ENCODE measurements around the gene DNAH14.

Gene DNAH14

DNA sequence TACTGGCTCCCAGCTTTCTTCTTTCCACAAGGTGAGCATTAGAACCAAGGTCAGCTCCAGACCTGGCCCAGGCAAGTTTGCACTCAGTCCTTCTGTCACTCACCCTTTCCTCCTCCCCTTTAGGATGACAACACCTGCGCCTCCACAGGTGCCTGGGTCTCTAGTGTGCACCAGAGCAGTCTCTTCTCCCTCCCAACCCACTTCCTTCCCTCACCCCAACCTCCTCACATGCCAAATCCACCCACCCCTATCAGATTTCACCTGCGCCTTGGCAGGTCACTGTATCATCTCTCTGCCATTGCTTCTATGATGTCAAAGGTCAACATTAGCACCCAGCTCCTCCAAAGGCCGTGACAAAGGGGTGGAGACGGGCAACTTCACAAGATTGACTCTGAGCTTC, 460.4 kb downstream of the DNAH14 start:
- no peak for DNase-seq (ENCODE audit: low read depth in 2 of 3, low spot score in 1 of 3)

GRCh38 chr1:225396357-225396756, 466.9 kb downstream of the DNAH14 start:
- no peak for DNase-seq (ENCODE audit: low read depth in 2 of 3, low spot score in 1 of 3)

DNA sequence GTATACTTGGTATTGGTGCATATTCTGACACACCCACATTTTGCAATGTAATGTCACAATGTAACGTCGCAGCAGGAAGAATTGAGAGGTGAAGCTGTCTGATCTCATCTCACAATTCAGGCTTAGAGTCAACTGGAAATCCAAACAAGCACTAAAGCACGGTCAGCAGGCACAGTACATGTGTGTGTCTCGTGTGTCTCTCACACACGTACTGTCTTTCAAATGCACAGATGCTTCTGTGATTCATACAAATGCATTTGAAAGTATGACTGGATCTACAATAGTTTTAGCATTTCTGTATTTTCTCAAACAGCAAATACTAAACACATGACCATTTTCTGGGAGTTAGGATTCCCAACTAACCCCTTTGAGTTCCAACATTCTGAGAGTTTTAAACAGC, 471.5 kb downstream of the DNAH14 start:
- no peak for DNase-seq (ENCODE audit: low read depth in 2 of 3, low spot score in 1 of 3)

- no peak for DNase-seq (ENCODE audit: low read depth in 2 of 3, low spot score in 1 of 3)
Measured at GRCh38 chr1:225406976-225407725, 477.7 kb downstream of the DNAH14 start.

GRCh38 chr1:225407755-225408154, 478.3 kb downstream of the DNAH14 start:
- no peak for DNase-seq (ENCODE audit: low read depth in 2 of 3, low spot score in 1 of 3)

GRCh38 chr1:225408249-225408648, 478.8 kb downstream of the DNAH14 start:
- no peak for DNase-seq (ENCODE audit: low read depth in 2 of 3, low spot score in 1 of 3)

GRCh38 chr1:225409051-225409450, 479.6 kb downstream of the DNAH14 start:
- DNase-seq (ENCODE audit: low read depth in 2 of 3, low spot score in 1 of 3): no peak

DNA sequence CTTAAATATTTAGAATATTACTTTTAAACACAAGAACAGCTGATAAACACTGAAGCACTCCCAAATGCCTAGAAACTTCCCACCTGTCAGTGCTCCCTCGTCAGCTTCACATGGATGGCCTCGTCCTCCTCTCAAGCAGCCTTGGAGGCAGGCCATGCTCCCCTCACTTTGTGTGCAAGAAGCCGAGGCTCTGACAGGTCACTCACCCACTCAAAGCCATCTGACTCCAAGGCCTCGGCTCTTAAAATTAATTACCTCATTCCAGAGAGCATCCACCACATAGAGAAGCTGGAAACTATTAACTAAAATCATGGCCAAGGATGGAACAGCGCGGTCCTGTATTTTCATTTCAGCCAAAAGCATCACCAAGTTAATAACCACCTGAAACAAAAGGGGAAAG, 480.6 kb downstream of the DNAH14 start:
- no peak for DNase-seq (ENCODE audit: low read depth in 2 of 3, low spot score in 1 of 3)

DNA sequence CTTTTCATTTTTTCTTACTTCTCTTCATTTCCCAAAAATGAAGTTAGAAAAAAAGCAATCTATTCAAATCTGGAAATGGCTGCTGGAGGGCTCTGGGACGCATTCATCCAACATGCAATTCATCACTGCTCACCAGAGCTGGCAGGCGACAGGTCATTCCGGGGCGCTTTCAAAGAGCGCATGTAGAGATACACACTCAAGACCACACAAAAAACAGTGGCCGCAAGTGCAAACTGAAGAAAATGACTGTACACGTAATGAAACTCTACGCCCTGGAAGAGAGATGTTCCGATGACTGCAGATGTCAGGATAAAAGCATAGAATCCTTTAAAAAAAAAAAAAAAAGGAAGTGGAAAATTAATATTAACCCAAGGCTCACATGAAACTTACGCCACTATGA, 482.8 kb downstream of the DNAH14 start:
- no peak for DNase-seq (ENCODE audit: low read depth in 2 of 3, low spot score in 1 of 3)

- no peak for DNase-seq (ENCODE audit: low read depth in 2 of 3, low spot score in 1 of 3)
Measured at GRCh38 chr1:225412803-225413351, 483.4 kb downstream of the DNAH14 start.

DNA sequence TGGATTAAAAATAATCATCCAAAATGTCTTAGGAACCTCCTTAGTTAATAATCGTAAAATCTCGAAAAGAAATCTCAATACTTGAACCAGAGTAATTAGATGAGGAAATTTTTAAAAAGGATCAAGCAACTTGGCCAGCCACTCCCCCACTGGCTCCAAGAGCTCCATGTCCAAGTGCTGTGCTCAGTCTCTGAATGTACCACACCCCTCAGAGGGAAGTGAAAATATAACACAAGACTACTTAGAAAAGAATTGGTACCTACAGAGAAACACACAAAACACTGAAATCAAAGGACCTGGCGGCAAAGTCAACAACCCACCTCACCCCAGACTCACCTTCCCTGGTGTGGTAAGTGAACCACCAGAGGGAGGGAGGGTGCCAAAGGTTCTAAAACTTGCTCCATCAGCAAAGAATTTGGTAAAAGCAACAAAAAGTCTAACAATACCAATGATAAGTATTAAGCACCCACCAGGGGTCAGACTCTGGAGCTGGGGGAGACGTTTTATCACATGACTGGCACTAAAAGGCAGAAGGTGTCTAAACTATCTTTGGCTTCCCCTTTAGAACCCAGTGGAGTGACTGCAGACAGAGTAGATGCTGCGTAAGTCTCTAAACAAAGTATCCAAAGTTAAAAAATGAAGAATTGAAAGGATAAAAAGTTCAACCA, 484.4 kb downstream of the DNAH14 start:
- DNase-seq (ENCODE audit: low read depth in 2 of 3, low spot score in 1 of 3): no peak

DNA sequence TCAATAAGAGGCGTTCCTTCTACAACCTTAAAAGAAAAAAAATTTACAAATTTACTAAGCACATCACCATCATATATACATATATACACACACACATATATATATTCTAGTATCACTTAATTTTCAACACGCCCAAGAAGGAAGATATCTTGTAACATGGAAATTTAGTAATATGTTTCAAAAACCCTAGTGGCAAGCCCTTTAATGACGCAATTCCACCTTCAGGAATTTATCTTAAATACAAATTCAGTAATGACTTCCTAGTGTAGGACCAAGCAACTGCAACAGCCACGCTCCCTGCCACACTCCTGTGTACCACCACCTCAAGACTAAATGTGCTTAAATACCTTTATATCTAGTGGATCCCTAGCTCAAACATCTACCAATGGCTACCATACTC, 485.8 kb downstream of the DNAH14 start:
- DNase-seq (ENCODE audit: low read depth in 2 of 3, low spot score in 1 of 3): no peak

- DNase-seq (ENCODE audit: low read depth in 2 of 3, low spot score in 1 of 3): no peak
Measured at GRCh38 chr1:225415967-225416745, 486.7 kb downstream of the DNAH14 start.

DNA sequence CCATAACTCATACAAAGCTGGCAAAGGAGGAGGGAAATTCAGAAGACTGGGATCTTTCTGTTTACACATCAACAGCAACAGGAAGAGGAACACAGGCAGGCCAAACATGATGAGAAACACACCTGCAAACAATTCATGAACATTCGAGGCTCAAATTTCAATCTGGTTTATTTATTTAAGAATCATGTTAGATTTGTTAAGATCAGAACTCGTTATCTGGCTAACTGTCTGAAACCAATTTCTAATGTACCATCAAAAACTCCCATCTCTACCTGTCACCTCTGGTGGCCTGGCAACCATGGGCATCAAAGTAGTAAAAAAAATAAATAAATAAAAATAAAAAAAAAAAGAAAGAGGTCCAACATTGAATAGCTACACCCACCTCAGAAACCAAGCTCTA, 488.6 kb downstream of the DNAH14 start:
- no peak for DNase-seq (ENCODE audit: low read depth in 2 of 3, low spot score in 1 of 3)

DNA sequence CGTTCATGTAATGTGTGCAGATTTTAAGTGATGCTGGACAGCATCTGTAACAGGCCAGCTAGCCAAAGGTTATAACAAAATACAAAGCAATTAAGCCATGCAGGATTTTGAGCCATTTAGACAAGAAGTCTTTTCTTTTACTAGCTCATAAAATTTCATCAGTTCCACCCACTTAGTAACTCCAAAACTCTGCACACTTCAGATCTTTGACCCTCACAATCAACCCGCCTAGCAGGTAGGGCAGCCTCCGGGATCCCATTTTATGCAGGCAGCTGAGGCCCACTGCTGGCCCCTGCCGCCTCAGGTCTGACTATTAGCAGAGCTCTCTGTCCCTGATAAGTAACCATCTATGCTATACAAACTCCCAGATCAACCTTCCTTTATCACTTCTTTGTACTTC, 489.1 kb downstream of the DNAH14 start:
- DNase-seq (ENCODE audit: low read depth in 2 of 3, low spot score in 1 of 3): no peak

DNA sequence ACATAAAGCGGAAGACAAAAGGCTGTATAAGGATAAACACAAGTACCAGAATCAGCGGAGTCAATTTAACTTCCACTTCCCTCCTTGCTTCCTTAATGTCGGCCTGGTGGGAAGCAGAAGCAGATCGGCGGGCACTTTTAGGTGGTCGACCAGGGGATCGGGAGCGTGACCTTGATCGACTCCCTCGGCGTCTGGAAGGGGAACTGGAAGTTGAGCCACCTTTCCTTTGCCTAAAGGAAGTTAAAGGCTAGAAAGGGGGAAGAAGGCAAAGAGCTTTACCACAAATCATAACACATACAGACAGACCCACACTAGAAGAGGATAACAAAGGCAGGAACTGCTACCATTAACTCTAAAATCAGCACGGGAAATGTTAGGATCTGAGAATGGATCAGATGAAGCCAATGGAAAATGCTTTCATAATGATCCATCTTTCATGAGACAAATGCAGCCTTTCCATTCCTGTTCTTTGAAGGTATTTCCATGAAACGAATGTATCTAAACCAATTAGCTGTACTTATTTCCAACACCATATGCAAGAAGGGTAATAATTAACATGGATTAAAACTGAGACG, 492.6 kb downstream of the DNAH14 start:
- DNase-seq (ENCODE audit: low read depth in 2 of 3, low spot score in 1 of 3): no peak

- no peak for DNase-seq (ENCODE audit: low read depth in 2 of 3, low spot score in 1 of 3)
Measured at GRCh38 chr1:225422795-225423517, 493.5 kb downstream of the DNAH14 start.

- no peak for DNase-seq (ENCODE audit: low read depth in 2 of 3, low spot score in 1 of 3)
Measured at GRCh38 chr1:225423518-225423855, 494.0 kb downstream of the DNAH14 start.

DNA sequence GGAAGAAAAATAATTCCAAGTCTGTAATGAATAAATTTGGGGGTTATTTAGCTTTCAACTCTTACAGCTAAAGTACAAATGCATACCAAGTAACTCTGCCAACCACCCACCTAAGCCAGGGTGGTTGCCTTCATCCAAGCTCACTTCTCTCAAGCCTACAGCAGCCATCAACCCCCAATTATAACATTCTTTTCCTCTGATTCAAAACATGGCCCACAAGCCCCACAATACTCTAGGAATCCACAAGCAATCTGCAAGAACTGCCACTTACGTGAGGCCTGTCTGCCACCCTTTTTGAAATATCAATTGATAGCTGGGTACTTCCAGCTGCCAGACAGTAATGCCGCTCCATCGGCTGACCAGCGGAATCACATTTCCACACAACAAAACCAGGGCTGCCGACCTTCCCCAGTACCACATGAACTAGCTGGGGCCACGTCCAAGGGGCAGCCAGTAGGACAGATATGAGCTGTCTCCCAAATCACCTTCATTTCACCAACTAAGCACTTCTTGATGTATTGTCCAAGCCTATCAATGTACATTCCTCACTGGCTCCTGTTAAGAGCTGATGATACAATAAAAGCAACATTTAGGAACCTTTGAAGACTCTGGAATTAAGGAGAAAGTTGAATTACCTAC, 495.2 kb downstream of the DNAH14 start:
- DNase-seq (ENCODE audit: low read depth in 2 of 3, low spot score in 1 of 3): no peak

DNA sequence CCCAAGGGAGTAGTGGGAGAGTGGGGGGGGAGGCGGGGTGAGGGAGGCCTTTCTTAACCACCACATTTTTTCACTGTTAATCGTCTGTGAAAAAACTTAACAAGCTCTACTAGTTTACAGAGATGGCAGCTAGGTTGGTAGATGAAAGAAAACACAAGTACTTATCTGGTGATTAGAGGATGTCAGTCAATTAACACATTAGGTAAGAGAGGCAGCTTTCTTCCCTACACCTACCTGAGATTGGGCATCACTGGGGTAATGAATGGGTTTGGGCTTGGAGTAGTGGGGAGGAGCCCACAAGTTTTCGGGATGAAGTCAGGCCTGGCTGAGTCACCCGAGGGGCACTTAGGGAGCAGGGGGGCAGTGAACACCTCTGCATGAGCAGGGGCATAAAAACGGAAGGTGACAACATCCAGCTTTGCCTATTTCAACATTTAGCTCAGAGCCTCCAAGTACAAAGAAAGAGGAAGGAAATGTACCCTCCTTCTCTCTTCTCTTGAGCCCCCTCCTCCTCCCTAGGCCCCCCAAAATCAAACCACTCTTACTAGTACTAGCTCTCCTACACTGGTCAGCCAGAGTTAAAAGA, 495.8 kb downstream of the DNAH14 start:
- DNase-seq (ENCODE audit: low read depth in 2 of 3, low spot score in 1 of 3): no peak
